ENCODE results near the gene TMC1. TPM values are rescaled to one million over a fixed set of nuclear protein-coding genes. Genes with fewer than 3 reads are reported as not detected.

TMC1 gene
- total RNA-seq, 2 experiments from 2014 or later = not detected

- Mint-ChIP-seq H3K27ac (no peak overlapping the region), H3K4me3 (no peak overlapping the region), H3K9me3 (no peaks in the 10 kb centered on the region), H3K36me3 (ENCODE audit: low read depth) (no peaks in the 10 kb centered on the region), H3K4me1 (ENCODE audit: low read depth) (no peaks in the 10 kb centered on the region), H3K27me3 (peaks cover 6% of the 10 kb centered on the region)
- no peaks in the 10 kb centered on the region for H3K36me3 ChIP-seq (ENCODE audit: insufficient read depth, low read length)
- intact Hi-C loops (cut with DNase I, micrococcal nuclease) = no loop called here
- no peaks in the 10 kb centered on the region for H3K9me3 ChIP-seq (ENCODE audit: control insufficient read depth in 1 of 2, insufficient read depth in 1 of 2, low read length in 2 of 2)
- ATAC-seq (ENCODE audit: poor library complexity) (no peak), DNase-seq (no peak)
- no peak overlapping the region for H3K4me3 ChIP-seq (ENCODE audit: low read length)
- no peaks in the 10 kb centered on the region for H3K4me1 ChIP-seq (ENCODE audit: insufficient read depth, low read length)
- no peak overlapping the region for H3K27ac ChIP-seq (ENCODE audit: low read depth in 1 of 2, low read length in 2 of 2)
- POLR2A ChIA-PET = no interaction called here
- H3K27me3 ChIP-seq (ENCODE audit: control insufficient read depth in 1 of 2, insufficient read depth in 2 of 2, low read length in 2 of 2) = no peaks in the 10 kb centered on the region
- CTCF ChIA-PET = no interaction called here
- TF ChIP-seq CTCF (IDR thresholded peaks at IDR 0.05) = no peak
Measured at GRCh38 chr9:72623156-72623555, 101.7 kb downstream of the TMC1 start.

- POLR2A ChIA-PET = no interaction called here
- no peaks in the 10 kb centered on the region for H3K4me1 Mint-ChIP-seq (ENCODE audit: low read depth)
- Histone ChIP-seq H3K4me3 (ENCODE audit: low read length) (no peak overlapping the region), H3K36me3 (ENCODE audit: insufficient read depth, low read length) (no peaks in the 10 kb centered on the region), H3K9me3 (ENCODE audit: control insufficient read depth in 1 of 2, insufficient read depth in 1 of 2, low read length in 2 of 2) (no peaks in the 10 kb centered on the region), H3K27ac (ENCODE audit: low read depth in 1 of 2, low read length in 2 of 2) (no peak overlapping the region), H3K27me3 (ENCODE audit: control insufficient read depth in 1 of 2, insufficient read depth in 2 of 2, low read length in 2 of 2) (no peaks in the 10 kb centered on the region), H3K4me1 (ENCODE audit: insufficient read depth, low read length) (no peaks in the 10 kb centered on the region)
- intact Hi-C loops (cut with DNase I, micrococcal nuclease) = no loop called here
- DNase-seq = no peak
- H3K27ac Mint-ChIP-seq = no peak overlapping the region
- no peaks in the 10 kb centered on the region for H3K9me3 Mint-ChIP-seq
- H3K27me3 Mint-ChIP-seq = no peaks in the 10 kb centered on the region
- no peak for ATAC-seq (ENCODE audit: poor library complexity)
- CTCF ChIA-PET = no interaction called here
- no peak for TF ChIP-seq CTCF (IDR thresholded peaks at IDR 0.05)
- H3K4me3 Mint-ChIP-seq = no peak overlapping the region
- no peaks in the 10 kb centered on the region for H3K36me3 Mint-ChIP-seq (ENCODE audit: low read depth)
Measured at GRCh38 chr9:72627147-72627546, 105.7 kb downstream of the TMC1 start.

- no peak overlapping the region for H3K27ac Mint-ChIP-seq
- DNase-seq (no peak), ATAC-seq (ENCODE audit: poor library complexity) (no peak)
- no peak overlapping the region for H3K4me3 ChIP-seq (ENCODE audit: low read length)
- ChIA-PET CTCF (interaction anchor here (1.4 kb wide), 1 partner anchor 11 kb away, joined by 3 read pairs; no protein-coding TSS in a partner anchor), POLR2A (no interaction called here)
- H3K27me3 Mint-ChIP-seq = no peaks in the 10 kb centered on the region
- no peaks in the 10 kb centered on the region for H3K4me1 ChIP-seq (ENCODE audit: insufficient read depth, low read length)
- H3K36me3 Mint-ChIP-seq (ENCODE audit: low read depth) = no peaks in the 10 kb centered on the region
- no peaks in the 10 kb centered on the region for H3K9me3 ChIP-seq (ENCODE audit: control insufficient read depth in 1 of 2, insufficient read depth in 1 of 2, low read length in 2 of 2)
- peaks cover 3% of the 10 kb centered on the region for H3K9me3 Mint-ChIP-seq
- no peak for TF ChIP-seq CTCF (IDR thresholded peaks at IDR 0.05)
- H3K27ac ChIP-seq (ENCODE audit: low read depth in 1 of 2, low read length in 2 of 2) = no peak overlapping the region
- intact Hi-C loops (cut with DNase I, micrococcal nuclease) = no loop called here
- no peaks in the 10 kb centered on the region for H3K36me3 ChIP-seq (ENCODE audit: insufficient read depth, low read length)
- no peaks in the 10 kb centered on the region for H3K4me1 Mint-ChIP-seq (ENCODE audit: low read depth)
- no peaks in the 10 kb centered on the region for H3K27me3 ChIP-seq (ENCODE audit: control insufficient read depth in 1 of 2, insufficient read depth in 2 of 2, low read length in 2 of 2)
- H3K4me3 Mint-ChIP-seq = no peak overlapping the region
Measured at GRCh38 chr9:72627956-72628540, 106.6 kb downstream of the TMC1 start.
